Stimulated activated CD4-positive, alpha-beta T cell treated with anti-CD3 and anti-CD28 coated beads, TNF-alpha, amount 100 ng/mL, for 24 hours (primary cell): ENCODE measurements around the gene ARG2.

Experiments
- DNase-seq, 3 experiments: peaks; one replicate each; pipeline ENCODE4 v3.0.0-alpha.2; 2020; ENCODE audit warnings: low read depth in 3 of 3

The ARG2 gene

DNA sequence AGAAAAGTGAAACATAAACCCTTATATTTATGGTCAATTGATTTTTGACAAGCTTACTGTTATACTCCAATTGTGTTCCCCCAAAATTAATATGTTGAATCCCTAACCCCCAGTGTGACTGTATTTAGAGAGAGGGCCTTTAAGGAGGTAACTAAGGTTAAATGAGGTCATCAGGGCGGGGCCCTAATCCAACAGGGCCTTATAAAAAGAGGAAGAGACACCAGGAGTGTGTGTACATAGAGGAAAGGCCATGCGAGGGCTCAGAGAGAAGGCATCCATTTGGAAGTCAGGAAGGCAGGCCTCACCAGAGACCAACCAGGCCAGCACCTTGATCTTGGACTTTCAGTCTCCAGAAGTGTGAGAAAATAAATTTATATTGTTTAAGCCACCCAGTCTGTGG, 61.2 kb downstream of the ARG2 start:
- DNase-seq: no peak

DNA sequence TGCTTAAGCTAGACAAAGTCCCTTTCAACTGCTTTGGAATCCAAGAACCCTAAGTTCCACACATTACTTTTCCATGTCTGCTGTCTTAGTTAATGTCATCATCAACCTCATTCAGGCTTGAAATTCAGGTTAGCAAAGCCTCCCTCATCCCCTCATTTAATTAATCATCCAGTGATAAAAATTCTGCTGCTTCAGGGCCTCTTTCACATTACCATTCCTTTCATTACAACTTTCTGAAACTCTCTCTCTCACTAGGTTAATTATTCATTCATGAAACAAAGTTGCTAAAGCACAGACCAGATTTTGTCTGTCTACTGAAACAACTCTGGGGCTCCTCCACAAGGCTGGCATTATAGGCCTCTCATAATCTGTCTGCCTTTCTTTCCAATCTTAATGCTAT, 64.1 kb downstream of the ARG2 start:
- DNase-seq: no peak

DNA sequence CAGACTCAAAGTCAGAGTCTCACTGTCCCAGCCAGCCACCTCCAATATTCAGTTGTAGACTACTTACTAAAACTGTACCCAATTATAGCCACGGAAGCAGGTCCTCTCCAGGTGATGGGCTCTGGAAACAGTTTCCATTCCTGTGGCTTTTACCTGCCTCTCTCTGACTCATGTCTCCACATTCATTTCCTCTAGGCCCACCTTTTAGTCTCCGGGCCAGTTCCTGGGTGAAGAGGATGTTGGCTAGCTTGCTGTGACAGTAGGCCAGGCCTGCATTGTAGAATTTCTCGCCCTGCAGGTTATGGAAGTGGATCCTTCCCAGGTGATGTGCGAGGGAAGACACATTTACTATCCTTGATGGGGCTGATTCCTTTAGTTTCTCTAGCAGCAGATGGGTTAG, 70.3 kb downstream of the ARG2 start:
- no peak for DNase-seq

DNA sequence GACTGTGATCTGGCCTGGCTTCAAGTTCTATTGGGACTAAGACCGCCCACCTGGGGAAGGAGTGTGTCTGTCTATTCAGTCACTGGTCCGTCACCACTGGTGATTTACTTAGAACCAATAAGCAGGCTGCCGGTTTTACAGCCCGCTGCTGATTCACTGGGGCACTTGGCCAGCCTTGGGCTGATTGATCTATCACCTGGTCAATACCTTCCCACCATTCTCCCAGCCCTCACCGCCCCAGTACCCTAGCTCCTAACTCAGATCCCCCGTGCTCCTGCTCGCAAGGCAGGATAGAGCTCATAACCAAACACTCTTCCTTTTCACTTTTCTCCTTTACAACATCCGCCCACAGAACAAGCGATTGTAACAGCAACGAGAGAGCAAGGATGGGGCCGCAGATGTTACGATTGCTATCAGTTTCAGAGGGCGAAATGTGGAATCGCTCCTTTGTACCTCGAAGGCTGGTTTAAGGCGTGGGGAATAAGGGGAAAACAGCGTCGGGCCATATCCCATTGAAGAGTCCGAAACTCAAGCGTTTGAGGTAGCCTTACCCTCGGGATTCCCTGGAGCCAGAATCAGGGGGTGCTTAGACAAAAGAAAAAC, 75.2 kb downstream of the ARG2 start:
- DNase-seq: peak; percentile 45 to 73 (median 64)

DNA sequence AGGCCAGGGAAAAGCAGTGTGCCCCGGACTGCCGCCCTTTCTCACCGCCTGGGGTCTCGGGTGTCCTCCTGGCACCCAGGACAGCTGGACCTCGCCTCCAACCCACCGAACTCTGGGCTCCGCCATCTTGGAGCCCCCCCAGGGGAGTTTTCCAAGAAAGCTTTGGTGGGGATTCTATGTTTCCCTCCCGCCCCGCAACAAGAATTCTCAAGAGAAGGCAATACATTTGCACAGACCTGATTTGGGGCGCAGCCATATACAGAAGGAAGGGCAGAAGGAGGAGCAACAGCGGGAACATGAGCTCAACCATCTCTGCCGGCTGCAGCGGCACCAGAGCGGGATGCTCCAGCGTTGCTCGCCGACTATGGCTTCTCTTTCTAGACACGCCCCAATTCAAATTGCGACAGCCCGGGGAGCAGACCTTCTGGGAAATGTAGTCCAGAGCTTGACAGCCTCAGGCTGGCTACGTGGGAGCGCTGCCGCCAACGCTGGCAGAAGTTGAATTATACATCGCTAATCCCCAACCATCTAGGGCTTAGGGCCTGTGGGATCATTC, 75.8 kb downstream of the ARG2 start, which contains the start of gene RDH11:
TSS of gene RDH11 (minus strand) at position 371 of the 556 bp plus-strand sequence. CDS start at position 310, 61 bp downstream.
- peak; percentile 66 to 81 (median 73) for DNase-seq

DNA sequence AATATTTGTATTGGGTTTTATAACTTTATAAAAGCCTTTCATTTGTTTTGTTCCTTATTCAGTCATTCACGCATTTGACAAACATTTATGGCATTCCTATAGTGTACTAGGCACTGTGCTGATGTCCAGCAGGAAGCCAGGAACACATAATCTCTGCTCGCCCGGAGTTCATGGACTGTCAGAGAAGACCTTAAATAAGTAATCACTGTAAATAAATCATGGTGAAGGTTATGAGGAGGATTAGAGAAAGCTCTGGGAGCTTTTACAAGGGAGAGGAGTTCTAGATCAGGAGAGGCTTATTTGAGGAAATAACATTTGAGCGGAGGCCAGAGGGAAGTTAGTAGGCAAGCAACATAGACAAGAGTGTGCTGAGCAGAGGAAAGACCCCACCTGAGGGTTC, 77.3 kb downstream of the ARG2 start:
- DNase-seq: no peak

DNA sequence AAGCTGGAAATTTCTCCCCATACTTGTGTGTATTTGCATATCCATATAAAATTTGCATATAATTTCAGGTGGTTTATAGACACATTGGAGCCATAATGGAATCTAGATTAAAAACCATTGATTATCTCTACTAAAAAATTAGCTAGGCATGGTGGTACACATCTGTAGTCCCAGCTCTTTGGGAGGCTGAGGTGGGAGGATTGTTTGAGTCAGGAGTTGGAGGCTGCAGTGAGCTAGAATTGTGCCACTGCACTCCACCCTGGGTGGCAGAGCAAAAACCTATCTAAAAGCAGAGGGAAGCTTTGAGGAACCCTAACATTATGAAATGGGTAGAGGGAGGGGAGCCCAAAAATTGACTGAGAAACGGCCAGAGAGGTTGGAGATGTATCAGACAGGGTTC, 78.5 kb downstream of the ARG2 start:
- no peak for DNase-seq
